HG02678 (cell line): ENCODE data around the gene ATP1A4.

Experiments
- ATAC-seq: cut with Tn5 transposase; IDR thresholded peaks from one replicate; pipeline ENCODE4 v1.9.1; 2021; ENCODE audit warnings: mild to moderate bottlenecking, moderate library complexity; ENCODE audit not compliant: unreplicated experiment

ATP1A4 gene

DNA sequence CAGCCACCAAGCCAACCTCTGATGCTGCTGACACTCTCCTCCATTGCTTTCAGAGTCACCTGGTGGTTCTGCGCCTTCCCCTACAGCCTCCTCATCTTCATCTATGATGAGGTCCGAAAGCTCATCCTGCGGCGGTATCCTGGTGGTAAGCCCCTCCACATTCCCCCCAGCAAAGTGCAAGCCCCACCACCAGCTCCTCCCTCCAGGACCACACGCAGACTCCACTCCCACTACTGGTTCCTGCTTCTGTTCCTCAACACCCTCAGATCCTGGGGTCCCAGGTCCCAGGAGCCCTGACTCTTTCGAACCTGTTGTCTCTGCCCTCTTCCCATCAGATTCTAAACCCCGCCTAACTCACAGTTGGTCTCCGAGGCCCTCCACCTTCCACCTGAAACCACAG, 11.6 kb upstream of the ATP1A4 start:
- ATAC-seq: no peak

DNA sequence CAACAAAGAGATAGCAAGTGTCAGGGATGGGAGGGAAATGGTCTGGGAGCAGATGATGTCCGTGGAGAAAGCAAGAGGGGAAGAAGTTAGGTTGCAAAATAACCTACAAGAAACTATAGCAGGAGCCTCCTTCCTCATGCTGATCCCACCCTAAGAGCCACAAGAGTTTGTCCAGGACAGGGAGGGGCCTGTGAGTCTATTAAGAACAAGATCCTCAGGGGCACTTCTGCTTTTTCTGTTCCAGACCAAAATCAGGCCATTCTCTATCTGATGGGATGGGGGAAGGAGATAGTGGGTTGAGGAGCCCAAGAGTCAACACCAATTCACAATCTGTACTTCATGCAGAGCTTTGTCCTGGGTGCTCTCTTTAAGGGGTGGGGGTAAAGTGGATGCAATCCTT, 7.7 kb upstream of the ATP1A4 start:
- ATAC-seq: no peak

DNA sequence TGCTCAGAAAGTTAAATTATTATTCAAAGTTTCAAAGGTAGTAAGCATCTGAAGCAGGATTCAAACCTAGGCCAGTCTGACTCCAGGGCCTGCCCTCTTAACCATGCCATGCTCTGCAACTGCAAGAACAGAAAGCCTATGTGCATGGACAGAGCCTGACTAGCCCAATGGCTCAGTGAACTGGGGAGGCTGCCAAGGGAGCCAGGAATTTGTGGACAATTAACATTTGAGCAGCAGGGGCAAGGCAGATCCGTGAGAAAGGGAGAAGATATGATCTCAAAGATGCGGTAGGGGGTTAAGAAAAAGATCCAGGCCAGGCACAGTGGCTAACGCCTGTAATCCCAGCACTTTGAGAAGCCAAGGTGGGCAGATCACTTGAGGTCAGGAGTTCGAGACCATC, 6.5 kb upstream of the ATP1A4 start:
- ATAC-seq: no peak

DNA sequence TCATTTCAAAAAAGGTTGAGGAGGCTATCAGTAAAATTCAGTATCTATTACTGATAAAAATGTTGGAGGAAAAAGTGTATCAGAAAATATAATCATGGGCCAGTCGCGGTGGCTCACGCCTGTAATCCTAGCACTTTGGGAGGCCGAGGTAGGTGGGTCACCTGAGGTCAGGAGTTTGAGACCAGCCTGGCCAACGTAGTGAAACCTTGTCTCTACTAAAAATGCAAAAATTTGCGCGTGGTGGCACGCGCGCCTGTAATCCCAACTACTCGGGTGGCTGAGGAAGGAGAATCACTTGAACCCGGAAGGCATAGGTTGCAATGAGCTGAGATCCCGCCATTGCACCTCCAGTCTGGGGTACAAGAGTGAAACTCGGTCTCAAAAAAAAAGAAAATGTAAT, 5.3 kb upstream of the ATP1A4 start:
- ATAC-seq: no peak

DNA sequence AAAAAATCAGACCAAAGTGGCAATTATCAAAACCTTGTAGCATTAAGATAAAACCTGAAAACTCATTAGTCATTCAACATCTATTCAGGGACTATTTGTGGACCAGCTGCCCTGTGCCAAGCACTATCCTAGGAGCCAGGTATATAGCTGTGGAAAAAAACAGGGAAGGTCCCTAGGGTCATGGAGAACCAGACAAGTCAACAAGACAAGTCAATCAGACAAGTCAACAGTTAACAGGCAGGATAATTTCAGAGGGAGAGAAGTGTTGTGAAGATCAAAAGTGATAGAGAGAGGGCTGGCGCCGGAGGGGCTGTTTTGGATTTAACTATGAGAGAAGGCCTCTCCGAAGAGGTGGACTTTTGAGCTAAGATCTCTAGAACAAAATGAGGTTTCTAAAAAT, 3.3 kb upstream of the ATP1A4 start:
- no peak for ATAC-seq

DNA sequence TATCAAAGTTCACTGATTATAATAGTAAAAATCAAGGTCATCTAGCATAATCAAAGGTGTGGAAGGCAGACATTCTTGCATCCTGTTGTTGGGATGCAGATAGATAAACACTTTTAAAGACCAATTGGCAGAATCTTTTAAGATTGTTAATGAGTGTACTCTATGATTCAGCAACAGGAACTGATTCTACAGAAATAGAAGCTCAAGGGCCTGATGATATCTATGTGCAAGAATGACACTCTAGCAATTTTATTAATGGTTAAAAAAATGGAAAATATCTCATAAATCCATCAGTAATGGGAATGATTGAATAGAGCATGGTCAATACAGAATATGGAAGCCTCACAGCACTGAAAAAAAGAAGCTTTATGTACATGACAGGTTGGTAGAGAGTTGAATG, 2.2 kb upstream of the ATP1A4 start:
- no peak for ATAC-seq

DNA sequence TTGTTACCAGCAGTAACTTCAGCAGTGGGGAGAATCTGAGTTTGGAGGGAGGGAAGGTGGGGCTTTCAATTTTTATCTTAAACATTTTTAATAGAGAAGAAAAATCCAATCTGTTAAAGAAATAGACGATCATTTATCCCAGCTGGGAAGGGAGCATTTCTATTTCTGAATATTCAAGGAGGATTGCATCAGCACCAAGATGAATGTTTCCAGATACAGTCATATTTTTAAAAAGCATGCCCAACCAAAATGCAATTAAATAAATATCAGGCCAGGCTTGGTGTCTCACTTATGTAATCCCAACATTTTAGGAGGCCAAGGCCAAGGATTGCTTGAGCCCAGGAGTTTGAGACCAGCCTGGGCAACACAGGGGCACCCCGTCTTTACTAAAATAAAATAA, 1.7 kb upstream of the ATP1A4 start:
- no peak for ATAC-seq

DNA sequence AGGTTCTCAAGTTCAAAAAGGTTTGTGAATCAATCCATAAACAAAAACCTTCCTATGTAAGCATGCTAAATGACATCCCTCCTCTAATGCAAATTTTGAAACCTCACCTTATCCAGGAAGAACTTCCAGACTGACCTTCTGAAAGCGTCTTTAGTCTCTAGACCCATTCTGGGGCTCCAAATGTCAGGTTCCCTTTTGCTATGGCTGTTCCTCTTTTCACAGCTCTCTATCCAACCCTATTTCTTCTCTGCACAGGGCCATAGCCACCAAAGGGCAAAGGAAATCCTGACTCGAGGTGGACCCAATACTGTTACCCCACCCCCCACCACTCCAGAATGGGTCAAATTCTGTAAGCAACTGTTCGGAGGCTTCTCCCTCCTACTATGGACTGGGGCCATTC, 3.4 kb downstream of the ATP1A4 start:
- no peak for ATAC-seq

DNA sequence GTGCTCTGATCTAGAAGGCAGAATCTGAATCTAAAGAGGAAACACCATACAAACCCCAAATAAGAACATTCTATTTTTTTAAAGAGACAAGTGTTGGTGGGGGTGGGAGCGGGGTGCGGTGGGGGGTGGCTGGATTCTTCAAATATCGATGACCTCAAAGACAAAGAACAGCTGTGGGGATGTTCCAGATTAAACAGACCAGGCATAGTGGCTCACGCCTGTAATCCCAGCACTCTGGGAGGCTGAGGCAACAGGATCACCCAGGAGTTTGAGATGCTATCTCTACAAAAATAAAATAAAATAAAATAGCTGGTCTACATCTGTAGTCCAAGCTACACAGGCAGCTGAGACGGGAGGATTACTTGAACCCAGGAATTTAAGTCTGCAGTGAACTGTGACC, 5.0 kb downstream of the ATP1A4 start:
- ATAC-seq: no peak

DNA sequence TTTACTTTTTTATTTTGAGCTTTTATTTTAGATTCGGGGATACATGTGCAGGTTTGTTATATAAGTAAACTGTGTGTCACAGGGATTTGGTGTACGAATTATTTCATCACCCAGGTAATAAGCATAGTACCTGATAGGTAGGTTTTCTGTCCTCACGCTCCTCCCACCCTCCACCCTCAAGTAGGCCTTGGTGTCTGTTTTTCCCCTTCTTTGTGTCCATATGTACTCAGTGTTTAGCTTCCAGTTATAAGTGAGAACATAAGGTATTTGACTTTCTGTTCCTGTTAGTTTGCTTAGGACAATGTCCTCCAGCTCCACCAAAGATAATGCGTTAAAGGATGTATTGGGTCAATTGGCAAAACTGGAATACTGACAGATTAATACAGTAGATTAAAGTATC, 5.8 kb downstream of the ATP1A4 start:
- no peak for ATAC-seq

DNA sequence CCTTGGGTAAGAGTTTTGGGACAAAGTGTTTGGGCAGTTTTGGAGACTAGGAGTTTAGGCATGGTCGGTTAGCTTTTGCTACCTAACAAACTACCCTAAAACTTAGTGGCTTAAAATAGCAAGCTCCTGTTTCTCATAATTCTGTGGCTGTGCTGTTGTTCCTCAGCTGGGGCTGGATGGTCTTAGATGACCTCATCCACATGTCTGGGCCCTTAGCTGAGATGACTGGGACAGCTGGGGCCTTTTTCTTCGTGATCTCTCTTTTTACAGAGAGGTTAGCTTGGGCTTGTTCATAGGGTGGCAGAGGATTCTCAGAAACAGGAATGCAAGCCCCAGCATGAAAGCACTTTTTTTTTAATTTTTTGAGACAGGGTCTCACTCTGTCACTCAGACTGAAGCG, 6.6 kb downstream of the ATP1A4 start:
- ATAC-seq: no peak

DNA sequence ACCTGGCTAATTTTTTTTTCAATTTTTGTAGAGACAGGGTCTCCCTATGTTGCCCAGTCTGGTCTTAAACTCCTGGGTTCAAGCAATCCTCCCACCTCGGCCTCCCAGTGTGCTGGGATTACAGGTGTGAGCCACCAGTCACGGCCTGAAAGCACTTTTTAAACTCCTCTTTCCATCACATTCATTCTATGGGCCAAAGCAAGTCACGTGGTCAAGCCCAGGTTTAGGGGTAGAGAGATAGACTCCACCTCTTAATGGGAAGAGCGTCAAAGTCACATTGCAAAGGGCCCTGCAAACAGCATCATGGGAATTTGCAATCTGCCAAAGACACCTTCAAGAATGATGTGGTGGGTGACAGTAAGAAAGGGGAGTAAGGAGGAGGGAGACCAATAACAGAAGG, 7.1 kb downstream of the ATP1A4 start:
- no peak for ATAC-seq

DNA sequence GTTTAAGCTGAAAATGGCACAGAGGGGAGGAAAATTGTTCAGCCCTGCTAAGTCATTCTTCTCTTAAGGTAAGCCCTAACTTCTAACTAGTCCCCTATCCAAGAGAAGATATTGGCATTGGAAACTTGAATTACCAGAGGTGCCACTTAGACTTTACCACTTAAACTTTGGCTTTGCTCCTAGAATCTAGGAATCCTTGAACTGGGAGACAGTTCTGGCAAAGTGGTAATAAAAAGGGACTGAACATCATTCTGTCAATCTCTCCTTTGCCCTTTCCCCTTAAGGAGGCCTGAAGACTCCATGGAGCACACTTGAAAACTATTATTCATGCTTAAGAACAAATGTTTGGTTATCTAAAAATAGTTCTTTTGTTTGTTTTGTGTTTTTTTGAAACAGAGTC, 8.4 kb downstream of the ATP1A4 start:
- ATAC-seq: no peak

DNA sequence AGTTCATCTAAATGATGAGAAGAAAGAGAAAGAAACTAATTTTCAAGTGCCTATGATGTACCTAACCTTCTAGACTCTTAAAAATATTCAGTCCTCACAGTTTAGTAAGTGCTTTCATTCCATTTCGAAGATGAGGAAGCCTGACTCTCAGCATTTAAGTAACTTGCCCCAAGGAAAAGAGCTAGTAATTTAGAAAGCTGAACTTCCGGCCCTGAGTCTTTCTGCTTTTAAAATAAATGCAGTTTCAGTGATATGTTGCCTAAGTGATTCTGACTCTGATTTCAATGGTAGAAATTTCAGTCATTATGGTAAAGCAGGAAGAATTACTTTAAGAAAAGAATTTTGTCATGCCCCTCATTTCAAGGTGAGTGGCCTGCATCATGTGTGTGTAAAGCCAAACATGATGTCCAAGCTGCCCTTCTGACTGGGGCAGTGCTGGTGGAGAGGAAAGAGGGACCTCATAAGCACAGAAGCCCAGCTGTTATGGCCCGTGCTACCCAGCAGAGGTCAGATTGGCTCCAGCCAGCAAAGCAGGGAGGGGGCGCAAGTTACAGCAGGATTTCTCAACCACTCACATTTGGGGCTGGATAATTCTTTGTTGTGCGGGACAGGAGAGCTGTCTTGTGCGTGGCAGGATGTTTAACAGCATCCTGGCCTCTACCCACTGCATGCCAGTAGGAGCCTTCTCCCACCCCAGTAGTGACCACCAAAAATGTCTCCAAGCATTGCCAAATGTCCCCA, 10.7 kb downstream of the ATP1A4 start:
- no peak for ATAC-seq

DNA sequence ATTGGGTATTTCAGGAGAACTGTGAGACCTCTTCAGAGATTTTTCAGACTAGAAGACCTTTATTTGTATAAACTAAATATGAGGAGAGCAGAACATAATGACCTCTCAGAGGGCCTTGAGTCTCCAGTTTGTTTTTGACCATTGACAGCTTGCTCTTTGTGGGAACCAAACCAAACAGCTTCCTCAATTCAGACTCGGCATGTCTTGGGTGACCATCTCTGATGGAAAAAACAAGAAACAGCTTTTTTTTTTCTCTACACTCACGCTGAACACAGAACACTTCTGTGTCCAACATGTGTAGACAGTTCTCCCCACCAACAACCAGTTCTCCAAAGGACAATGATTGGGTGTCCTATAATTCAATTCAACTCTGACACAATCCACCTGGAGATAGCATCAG, 11.5 kb downstream of the ATP1A4 start:
- no peak for ATAC-seq

DNA sequence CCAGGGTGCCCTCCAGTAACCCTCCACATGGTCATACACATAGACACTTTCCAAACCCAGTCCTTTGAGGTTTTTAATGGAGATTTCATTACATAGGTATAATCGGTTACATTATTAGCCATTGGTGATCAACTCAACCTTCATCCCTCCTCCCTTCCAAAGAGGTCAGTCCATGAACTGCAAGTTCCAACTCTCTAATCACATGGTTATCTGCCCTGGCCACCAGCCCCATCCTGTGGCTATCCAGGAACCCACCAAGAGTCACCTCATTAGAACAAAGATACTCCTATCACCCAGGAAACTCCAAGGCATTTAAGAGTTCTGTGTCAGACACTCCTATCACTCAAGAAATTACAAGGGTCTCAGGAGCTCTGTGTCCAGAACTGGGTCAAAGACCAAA, 12.2 kb downstream of the ATP1A4 start:
- no peak for ATAC-seq

DNA sequence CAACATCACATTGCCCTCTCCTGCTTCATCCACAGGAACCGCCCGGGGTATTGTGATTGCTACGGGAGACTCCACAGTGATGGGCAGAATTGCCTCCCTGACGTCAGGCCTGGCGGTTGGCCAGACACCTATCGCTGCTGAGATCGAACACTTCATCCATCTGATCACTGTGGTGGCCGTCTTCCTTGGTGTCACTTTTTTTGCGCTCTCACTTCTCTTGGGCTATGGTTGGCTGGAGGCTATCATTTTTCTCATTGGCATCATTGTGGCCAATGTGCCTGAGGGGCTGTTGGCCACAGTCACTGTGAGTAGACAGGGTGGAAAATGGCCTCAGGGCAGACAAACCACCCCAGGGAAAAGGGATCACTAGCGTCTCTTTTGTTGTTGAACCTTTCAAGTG, 12.7 kb downstream of the ATP1A4 start:
- ATAC-seq: no peak

DNA sequence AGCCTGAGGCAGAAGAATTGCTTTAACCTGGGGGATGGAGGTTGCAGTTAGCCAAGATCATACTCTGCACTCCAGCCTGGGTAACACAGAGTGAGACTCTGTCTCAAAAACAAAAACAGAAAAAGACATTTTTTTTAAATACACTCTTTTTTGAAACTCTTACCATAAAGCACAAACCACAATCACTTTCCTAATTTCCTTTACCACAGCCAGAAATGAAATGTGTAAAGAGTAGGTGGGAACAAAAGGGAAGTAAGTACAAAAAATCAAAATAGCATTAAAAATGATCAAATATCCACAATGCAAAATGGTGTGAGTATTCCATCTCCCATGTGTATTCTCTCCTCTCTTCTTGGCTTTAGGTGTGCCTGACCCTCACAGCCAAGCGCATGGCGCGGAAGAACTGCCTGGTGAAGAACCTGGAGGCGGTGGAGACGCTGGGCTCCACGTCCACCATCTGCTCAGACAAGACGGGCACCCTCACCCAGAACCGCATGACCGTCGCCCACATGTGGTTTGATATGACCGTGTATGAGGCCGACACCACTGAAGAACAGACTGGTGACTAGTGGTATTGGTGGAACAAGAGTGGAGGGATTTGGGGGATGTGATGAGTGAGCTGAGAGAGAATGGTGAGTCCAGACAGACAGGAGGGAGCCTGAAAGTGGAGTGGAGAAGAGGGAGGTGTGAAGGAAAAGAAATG, 14.9 kb downstream of the ATP1A4 start:
- no peak for ATAC-seq

DNA sequence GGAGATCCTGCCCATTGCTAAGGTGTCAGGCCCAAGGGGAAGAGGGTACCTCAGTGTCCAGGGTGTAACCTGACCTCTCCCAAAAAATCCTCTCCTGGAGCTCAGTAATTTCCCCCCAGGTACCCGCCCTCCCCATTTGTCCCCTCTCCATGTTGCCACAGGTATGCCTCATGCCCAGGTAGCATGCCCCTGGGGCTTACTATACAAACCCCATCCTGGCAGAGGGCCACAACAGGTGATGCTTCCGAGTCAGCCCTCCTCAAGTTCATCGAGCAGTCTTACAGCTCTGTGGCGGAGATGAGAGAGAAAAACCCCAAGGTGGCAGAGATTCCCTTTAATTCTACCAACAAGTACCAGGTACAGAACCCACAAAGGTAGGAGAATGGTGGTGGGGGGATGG, 15.7 kb downstream of the ATP1A4 start:
- ATAC-seq: no peak

DNA sequence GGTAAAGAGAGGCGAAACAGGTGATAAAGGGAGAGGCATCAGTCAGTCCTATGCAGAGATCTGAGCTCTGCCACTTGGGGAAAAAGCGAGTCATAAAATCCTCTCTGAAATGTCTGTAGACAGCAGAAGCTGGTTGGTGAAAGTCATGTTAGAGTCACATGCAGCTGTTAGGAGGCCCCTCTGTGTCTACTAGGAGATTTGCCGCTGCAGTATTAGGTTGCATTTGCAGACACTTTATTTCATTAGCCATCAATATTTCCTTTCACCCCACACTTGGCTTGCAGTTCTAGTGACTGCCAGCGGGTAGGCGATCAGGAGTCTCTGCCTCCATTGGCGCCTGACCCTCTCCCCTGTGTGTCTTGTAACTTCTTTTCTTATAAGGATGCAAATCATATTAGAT, 16.2 kb downstream of the ATP1A4 start:
- no peak for ATAC-seq

DNA sequence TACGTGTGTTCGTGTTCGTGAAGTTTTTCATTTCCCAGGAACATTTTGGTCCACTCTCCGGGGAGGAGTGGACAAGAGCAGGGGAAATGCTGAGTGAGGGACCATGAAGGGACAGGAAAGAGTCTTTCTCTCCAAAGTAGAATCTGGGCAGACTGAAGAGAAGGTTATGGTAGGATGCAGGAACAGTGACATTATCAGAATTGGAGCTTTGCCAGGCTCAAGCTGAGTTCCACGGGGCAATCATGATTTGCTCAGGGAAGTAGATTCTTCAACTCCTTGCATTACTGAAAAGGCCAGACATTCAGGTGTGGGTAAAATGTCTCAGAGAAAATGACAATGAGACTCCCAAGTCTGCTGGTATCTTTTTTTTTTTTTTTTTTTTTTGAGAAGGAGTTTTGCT, 16.6 kb downstream of the ATP1A4 start:
- no peak for ATAC-seq

DNA sequence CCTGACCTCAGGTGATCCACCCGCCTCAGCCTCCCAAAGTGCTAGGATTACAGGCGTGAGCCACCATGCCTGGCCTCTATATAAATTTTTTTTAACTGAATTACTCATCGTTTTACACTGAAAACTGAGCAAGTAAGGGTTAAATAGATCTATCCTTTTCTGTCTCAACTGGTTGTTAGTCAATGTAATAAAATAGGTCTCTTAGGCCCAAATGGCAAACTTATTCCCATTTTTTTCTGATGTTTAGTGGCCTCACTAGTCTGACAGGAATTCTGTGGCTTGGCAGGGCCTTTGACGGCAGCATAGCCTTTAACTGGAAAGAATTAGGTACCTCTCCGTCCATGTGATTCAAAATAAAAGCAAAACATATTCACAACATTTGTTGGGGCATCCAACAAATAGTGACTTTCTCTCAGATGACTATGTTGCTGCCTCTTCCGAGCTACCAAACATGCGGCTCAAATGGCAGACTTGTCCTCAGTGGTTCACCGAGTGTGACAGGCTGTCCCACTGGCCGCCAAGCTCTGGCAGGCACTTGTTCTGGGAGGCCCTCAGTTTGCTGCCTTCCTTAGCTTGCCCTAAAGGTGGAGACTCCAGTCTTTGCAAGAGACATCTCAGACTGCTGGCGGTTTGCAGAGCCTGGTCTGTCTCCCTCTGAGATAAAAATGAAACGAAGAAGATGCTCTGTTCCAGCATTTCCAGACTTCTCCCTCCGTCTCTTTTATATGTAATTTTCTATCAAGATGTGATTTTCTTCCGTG, 17.4 kb downstream of the ATP1A4 start:
- no peak for ATAC-seq
